Omental fat pad (tissue), 4 donors: Measurements from ENCODE around the gene ABCA4. TPM values are rescaled to one million over a fixed set of nuclear protein-coding genes. Genes with fewer than 3 reads are reported as not detected.
A peak's percentile ranks its signal among the peaks of the same experiment; 100 is the strongest.

ENCODE experiments used
- ATAC-seq: fragments of 150-250 bp; one replicate; pipeline ENCODE4 v1.9.1; 2016; ENCODE audit warnings: mild to moderate bottlenecking, moderate library complexity; ENCODE audit not compliant: low FRiP score
- DNase-seq: peaks from one replicate; pipeline ENCODE4 v3.0.0-alpha.2; 2019; ENCODE audit warnings: low spot score
- total RNA-seq, 4 donors: library from RNA; depleted of rRNA; stranded (reverse); fragments of >200 nt; gene quantifications; one replicate each; pipeline ENCODE4 v1.1.0, GENCODE V29; 2016
- TF ChIP-seq, protein P1 (sequence below), 3 donors: fragments of 450-650 bp; IDR thresholded peaks; one replicate each; pipeline ENCODE4 v1.5.1; 2016 to 2017; ENCODE audit warnings: antibody characterized with exemption in 3 of 3, mild to moderate bottlenecking in 3 of 3, moderate library complexity in 2 of 3

ABCA4 gene
- total RNA-seq, 4 donors from 2014 or later: 0.37 to 0.79 (median 0.38) TPM; not detected in 1

DNA sequence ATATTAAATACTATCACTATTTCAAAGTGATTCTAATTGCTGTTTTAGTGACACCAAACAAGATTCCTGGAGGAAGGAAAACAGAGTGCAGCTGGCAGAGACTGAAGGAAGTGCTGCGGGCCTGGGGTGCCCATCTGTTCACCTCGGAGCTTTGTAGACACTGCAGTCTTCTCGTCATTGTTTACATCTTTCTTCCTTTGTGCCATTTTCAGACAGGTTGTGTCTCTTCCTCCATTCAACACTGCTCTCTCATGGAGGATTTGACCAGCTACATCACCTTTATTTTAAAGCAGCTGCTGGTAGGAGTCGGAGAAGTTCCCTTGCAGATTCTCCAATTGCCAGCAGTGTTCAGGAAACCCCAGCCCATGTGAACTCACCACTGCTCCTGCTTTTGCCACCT is 37.3 kb downstream of the ABCA4 start:
- TF ChIP-seq, protein P1, sequence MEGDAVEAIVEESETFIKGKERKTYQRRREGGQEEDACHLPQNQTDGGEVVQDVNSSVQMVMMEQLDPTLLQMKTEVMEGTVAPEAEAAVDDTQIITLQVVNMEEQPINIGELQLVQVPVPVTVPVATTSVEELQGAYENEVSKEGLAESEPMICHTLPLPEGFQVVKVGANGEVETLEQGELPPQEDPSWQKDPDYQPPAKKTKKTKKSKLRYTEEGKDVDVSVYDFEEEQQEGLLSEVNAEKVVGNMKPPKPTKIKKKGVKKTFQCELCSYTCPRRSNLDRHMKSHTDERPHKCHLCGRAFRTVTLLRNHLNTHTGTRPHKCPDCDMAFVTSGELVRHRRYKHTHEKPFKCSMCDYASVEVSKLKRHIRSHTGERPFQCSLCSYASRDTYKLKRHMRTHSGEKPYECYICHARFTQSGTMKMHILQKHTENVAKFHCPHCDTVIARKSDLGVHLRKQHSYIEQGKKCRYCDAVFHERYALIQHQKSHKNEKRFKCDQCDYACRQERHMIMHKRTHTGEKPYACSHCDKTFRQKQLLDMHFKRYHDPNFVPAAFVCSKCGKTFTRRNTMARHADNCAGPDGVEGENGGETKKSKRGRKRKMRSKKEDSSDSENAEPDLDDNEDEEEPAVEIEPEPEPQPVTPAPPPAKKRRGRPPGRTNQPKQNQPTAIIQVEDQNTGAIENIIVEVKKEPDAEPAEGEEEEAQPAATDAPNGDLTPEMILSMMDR (IDR thresholded peaks at IDR 0.05): no peak
- no peak for ATAC-seq
- no peak for DNase-seq

DNA sequence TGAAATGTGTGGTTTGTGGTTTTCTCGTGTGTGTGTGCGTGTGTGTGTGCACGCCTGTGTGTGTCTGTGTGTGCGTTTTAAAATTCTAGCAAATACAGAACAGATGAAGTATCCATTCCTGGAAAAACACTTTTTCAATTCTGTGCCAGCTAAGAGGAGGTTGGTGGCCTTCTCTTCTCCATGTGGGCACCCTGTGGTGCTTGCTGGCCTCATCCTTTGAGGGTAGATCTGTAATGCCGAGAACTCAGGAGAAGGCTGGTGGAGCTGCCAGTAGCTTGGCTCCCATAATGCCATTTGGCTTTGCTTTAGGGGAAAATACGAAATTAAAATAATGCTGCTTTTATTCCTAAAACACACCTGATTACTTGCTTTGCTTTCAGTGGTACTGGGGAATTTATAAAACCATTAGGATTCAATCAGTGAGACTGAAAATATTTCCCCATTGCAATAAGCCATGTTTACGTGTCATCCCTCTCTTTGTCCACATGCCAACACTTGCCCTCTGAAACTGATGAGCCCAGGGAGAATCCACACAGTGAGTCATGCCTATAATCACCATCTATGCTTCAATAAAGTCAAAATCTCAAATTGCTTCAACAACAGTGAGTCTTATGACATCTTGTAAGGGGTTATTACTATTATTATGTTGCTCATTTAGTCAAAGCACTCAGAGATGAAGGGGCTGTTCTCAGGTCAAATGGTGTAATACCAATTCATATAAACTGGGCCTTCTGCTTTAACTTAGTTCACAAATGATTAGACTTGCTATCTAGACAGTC is 39.2 kb downstream of the ABCA4 start:
- peak; percentile 77 for ATAC-seq
- DNase-seq: no peak
- TF ChIP-seq, protein P1 (IDR thresholded peaks at IDR 0.05): no peak

DNA sequence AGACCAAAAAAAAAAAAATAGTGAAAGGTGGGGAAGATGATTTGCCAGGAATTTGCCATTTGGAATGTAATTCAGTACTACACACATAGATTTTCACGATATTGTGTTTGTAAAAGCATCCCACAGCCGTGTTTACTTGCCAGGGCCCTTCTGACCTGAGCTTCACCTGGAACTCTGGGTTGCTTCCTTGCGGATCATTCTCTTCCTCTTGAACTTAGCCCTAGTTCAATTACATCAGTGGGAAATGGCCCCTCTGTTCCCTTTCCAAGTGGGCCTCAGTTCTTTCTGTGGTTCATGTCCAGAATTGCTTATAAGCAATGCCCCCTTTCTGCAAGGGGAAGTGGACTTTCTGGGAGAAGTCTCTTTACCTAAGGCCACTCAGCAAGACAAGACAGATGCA is 41.0 kb downstream of the ABCA4 start:
- ATAC-seq (no peak), DNase-seq (no peak)
- TF ChIP-seq, protein P1 (IDR thresholded peaks at IDR 0.05): no peak

DNA sequence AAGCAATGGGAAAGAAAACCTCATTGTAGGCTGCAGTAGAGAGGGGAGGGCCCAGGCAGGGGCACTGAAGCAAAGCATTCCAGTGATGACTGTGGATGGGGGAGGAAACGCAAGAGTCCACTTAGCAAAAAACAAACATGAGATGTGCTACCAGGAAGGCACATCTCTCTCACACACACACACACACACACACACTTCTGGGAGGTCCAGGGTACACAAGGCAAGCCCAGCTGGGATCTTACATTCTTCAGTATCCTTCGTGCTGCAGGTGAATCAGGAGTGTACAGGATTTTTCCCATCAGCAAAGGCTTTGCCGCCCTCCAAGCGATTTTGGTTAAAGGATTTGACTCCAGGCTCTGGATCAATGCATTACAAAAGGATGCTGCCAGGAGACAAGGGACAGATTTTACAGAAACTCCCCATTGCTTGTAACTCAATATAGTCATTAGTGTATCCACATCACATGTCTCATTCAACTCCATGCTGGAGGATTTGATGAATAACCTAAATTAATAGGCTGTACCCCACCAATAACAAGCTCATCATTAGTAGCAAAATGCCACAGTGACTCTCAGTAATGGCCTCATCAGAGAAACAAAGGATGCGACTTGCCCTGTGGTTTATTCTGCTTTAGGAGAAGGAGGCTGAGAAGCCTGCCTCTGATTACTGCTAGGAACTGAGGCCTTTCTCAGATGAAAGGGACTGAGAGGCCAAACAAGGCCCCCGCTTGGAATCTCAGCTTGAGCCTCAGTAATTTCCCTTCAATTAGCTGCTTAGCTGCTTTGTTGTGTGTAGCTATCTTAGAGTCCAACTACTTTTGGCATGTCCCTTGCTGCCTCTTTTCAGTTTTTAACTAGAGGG is 41.6 kb downstream of the ABCA4 start:
- ATAC-seq (no peak), DNase-seq (no peak)

DNA sequence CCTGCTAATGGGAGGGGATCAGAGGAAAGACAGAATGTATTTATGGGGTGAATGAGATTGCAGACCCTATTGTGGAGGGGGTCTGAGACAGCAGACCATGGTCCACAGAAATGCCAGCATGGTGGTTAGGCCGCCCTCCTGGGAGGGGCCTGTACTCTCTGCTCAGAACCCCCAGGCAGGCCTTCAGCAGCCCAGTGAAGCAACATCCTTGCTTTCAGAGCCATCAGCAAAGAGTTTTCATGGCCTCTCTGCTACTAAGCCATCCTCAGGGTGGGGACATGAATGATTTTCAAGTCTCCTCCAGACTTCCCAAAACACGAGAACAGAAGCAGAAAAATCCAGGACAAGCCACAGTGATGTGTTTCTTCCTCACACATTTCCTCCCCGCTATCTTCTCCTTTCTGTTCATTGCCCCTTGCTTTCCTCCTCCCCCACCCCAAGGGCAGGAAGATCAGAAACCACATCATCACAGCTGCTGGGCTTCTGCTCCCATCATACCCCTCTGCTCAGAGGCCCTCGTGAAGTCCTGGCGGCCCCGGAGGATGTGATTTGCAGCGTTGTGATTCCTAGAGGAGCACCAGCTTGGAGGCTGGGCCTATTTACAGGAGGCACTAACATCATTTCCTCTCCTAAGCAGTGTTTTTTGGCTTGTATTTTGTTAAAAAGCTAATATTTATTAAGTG is 48.0 kb downstream of the ABCA4 start:
- TF ChIP-seq, protein P1 (IDR thresholded peaks at IDR 0.05): no peak
- ATAC-seq (no peak), DNase-seq (no peak)

More for the DNA sequence above, 41.6 kb downstream of the ABCA4 start:
- TF ChIP-seq, protein P1 (IDR thresholded peaks at IDR 0.05): no peak

DNA sequence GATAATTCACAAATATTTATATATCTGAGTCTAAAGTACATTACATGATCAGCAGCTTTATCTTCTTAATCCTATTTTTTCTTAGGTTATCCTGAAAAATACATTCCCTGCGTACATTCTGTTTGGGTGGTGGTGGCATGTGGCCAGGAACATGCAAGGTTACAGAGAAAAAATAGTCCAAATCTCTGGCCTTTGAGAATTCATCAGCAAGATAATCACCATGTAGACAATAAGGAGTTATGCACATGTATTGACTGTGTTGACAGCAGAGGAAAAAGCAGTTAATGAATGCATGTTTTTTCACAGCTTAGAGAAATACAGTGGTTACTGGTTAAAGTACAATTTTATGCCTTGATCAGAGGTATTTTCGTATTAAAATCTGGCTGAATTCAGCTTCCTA is 49.0 kb downstream of the ABCA4 start:
- TF ChIP-seq, protein P1 (IDR thresholded peaks at IDR 0.05): no peak
- ATAC-seq (no peak), DNase-seq (no peak)
